Stimulated activated naive CD8-positive, alpha-beta T cell treated with anti-CD3 and anti-CD28 coated beads, Interleukin-15, Interleukin-2, amounts not matched to agents 100 U/mL and 50 U/mL, for 24 hours (primary cell): Measurements from ENCODE around the gene C1orf174.
A peak's percentile ranks its signal among the peaks of the same experiment; 100 is the strongest.

Experiments
- ATAC-seq: fragments of 150-1000 bp; cut with Tn5 transposase; one replicate; pipeline ENCODE4 v1.10.0; 2021
- DNase-seq: peaks from one replicate; pipeline ENCODE4 v3.0.0; 2021

C1orf174 gene

GRCh38 chr1:3900150-3900968, at the start of gene C1orf174:
Gene C1orf174 (minus strand): TSS chr1:3900272. CDS start chr1:3900186, 86 bp downstream.
- DNase-seq: peak; percentile 90
- peak; percentile 79 for ATAC-seq

- no peak for ATAC-seq
- DNase-seq: no peak
These were observed 48.3 kb upstream of the C1orf174 start for GRCh38 chr1:3948344-3948743.

- no peak for ATAC-seq
These were observed 46.1 kb upstream of the C1orf174 start for GRCh38 chr1:3945916-3946840.

GRCh38 chr1:3945222-3945621, 45.1 kb upstream of the C1orf174 start:
- DNase-seq: no peak
- no peak for ATAC-seq

More at GRCh38 chr1:3945916-3946840, 46.1 kb upstream of the C1orf174 start:
- no peak for DNase-seq

GRCh38 chr1:3944578-3945125, 44.6 kb upstream of the C1orf174 start:
- ATAC-seq (no peak), DNase-seq (no peak)

GRCh38 chr1:3943806-3944577, 43.9 kb upstream of the C1orf174 start:
- ATAC-seq (no peak), DNase-seq (no peak)

- ATAC-seq (no peak), DNase-seq (no peak)
These were observed 43.0 kb upstream of the C1orf174 start for GRCh38 chr1:3943123-3943431.

GRCh38 chr1:3942416-3943122, 42.5 kb upstream of the C1orf174 start:
- DNase-seq (no peak), ATAC-seq (no peak)

GRCh38 chr1:3940754-3941345, 40.8 kb upstream of the C1orf174 start:
- ATAC-seq (no peak), DNase-seq (no peak)

- DNase-seq (no peak), ATAC-seq (no peak)
These were observed 40.1 kb upstream of the C1orf174 start for GRCh38 chr1:3940081-3940753.

- DNase-seq (no peak), ATAC-seq (no peak)
These were observed 39.4 kb upstream of the C1orf174 start for GRCh38 chr1:3939242-3940080.

GRCh38 chr1:3932156-3932919, 32.3 kb upstream of the C1orf174 start:
- DNase-seq (no peak), ATAC-seq (no peak)

GRCh38 chr1:3931007-3931912, 31.2 kb upstream of the C1orf174 start:
- no peak for DNase-seq
- no peak for ATAC-seq

- ATAC-seq (no peak), DNase-seq (no peak)
These were observed 30.4 kb upstream of the C1orf174 start for GRCh38 chr1:3930301-3931006.

- no peak for ATAC-seq
- DNase-seq: no peak
These were observed 29.1 kb upstream of the C1orf174 start for GRCh38 chr1:3929126-3929525.

- DNase-seq: no peak
- ATAC-seq: no peak
These were observed 28.5 kb upstream of the C1orf174 start for GRCh38 chr1:3928586-3928985.

- DNase-seq (no peak), ATAC-seq (no peak)
These were observed 26.9 kb upstream of the C1orf174 start for GRCh38 chr1:3926956-3927355.
